ENCODE results near the gene NAA10.

The NAA10 gene

DNA sequence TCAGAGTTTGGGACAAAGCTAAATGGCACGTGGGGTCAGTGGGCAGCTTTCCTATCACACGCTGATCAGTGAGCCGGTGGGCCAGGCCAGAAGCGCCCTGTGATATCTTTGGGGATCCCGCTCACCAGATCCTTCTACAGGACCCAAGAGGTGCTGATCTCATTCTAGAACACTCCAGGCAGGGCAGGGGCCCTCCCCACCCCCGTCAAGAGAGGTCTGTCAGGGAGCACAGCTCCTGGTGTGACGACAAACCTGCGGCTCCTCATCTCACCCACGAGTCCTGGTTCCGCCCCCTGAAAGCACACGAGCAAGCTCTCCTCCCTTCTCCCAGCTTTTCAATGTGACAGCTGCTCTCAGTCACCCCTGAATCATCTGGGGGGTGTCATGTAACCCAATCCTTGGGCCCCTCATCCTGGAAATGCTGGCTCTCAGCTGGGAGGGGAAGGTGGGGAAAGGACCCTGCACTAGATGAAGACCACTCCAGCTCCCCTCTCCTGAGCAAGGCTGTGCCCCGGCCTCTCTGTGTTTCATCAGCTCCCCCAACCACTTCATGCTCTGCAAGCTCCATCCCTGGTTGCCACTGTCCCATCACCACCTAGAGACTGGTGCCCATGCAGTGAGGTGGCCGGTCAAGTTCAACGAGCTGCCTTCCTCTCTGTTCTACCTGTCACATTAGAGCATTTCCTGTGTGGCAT lies 32.2 kb upstream of the NAA10 start:
- no peak for DNase-seq (ENCODE audit: low spot score)

- no peak for DNase-seq (ENCODE audit: low spot score)
Observed at GRCh38 chrX:153966283-153966688, 31.4 kb upstream of the NAA10 start.

DNA sequence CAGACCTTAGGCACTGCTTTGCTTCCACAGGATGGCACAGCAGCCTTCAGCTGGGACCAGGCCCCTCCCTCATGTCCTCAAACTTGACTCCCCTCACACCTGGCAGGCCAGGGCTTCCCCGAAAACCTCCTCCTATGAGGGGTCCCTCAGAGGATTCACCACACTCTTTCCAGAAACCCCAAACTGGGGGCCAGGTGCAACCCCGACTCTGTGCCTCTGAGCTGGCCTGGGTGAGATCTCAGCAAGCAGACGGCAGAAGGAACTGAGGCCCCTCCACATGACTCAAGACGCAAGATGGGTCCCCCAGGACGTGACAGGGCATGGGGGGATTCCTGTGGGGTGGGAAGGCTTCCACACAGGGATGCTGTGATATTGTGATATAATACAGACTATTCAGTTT lies 30.6 kb upstream of the NAA10 start:
- DNase-seq (ENCODE audit: low spot score): no peak

DNA sequence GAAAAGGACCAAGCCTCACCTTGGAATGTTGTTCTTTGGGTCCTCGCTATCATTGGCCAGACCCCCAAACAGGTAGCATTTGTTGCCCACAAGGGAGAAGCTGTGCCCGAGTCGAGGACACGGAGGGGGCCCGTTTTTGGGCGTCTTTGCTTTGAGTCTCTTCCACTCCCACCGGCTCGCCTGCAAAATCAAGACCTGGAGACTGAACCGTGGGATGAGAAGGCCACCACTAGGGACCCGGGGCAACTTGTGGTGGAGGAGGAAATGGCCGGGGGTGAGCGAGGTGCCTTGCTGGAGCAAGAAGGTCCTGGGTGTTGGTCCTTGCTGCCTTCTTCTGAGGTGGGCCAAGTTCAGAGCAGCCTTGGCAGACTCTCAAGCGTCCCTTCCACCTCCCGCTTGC lies 29.3 kb upstream of the NAA10 start:
- DNase-seq (ENCODE audit: low spot score): no peak

GRCh38 chrX:153963546-153963945 lies 28.7 kb upstream of the NAA10 start:
- no peak for DNase-seq (ENCODE audit: low spot score)

GRCh38 chrX:153961292-153961691 lies 26.5 kb upstream of the NAA10 start:
- no peak for DNase-seq (ENCODE audit: low spot score)

GRCh38 chrX:153960786-153961185 lies 25.9 kb upstream of the NAA10 start:
- DNase-seq (ENCODE audit: low spot score): no peak

DNA sequence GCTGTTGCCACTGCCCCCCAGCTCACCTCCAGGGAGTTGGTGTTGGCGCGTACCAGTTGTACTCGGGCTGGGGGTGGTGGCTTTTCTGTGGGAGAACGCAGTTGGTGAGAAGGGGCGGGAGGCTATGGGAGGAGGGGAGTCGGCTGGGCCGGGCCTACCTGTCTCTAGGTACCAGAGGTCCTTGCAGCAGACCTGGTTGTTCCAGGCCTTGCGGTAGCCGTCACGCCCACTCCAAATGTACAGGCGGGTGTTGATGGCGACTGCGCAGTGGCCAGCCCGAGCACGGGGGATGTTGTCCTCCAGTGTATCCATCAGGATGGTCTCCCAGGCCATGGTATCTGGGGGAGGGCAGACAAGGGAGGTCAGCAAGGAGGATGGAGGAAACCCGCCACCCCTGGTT lies 25.2 kb upstream of the NAA10 start:
- DNase-seq (ENCODE audit: low spot score): no peak

GRCh38 chrX:153959649-153960048 lies 24.8 kb upstream of the NAA10 start:
- no peak for DNase-seq (ENCODE audit: low spot score)

DNA sequence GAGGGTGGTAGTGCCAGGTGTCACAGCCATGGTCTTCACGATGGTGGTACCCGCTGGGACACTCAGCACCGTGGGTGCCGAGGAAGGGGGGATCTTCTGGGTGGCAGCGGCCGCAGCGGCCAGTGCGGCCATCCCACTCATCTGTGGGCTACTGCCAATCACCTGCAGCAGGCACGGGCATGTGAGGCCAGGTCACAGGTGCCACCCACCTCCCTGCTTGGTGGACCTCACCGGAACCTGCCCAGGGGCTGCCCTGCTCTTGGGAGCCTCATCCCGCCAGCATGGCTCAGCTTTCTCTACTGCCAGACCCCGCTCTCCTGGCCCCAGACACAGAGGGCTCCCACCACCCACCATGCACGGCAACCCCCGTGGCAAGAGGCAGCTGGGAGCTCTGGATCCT lies 23.8 kb upstream of the NAA10 start:
- DNase-seq (ENCODE audit: low spot score): no peak

DNA sequence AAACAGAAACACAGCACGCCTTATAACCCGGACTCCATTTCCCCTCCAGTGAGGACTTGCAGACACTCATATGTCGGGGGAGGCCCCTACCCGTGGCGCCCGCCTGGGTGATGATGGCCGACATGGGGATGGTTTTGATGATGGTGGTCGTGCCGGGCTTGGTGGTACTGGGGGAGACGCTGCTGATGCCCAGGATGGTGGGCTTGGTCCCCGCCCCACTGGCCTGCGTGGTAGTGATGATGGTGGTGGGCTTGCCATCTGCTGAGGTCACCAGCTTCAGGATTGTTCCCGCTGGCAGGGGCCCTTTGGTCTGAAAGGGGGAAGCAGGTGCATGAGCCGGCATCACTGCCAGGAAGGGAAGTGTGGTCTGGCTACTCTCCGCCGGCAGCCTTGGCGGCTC lies 22.4 kb upstream of the NAA10 start:
- DNase-seq (ENCODE audit: low spot score): no peak

DNA sequence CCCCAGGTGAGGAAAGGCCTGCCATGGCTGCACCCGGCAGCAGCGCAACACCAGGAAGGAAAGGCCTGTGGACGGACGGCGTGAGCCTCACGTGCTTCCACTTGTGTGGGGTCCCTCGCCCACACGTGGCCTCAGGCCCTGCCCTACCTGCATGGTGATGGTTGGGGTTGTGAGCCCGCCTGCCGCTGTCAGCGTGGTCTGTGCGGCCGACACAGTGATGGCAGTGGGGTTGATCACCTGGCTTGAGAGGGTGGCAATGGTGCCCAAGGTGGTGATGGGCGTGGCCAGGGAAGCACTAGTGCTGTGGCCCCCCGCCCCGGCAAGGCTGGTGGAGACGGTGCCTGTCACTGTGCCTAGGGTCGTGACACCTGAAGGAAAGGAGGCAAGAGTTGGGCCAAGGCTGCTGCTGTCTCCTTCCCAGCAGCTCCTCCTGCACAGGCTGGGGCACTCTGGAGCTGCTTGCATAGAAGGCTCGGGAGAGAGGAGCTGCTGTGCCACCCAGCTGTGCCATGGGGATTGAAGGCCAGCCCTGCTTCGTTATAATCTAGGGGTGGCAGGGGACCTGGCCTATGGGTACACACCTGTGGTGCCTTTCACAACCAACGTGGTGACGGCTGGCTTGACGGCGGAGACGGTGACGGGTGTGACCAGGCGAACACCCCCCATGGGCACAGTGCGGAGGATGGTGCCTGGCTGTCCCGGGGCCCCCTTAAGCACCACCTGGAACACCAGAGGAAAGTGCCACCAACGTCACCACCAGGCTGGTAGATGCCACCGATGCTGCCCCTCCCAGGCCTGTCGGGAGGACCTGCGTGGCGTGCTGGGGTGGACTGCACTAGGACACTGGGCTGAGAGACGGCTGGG lies 21.4 kb upstream of the NAA10 start:
- DNase-seq (ENCODE audit: low spot score): no peak

DNA sequence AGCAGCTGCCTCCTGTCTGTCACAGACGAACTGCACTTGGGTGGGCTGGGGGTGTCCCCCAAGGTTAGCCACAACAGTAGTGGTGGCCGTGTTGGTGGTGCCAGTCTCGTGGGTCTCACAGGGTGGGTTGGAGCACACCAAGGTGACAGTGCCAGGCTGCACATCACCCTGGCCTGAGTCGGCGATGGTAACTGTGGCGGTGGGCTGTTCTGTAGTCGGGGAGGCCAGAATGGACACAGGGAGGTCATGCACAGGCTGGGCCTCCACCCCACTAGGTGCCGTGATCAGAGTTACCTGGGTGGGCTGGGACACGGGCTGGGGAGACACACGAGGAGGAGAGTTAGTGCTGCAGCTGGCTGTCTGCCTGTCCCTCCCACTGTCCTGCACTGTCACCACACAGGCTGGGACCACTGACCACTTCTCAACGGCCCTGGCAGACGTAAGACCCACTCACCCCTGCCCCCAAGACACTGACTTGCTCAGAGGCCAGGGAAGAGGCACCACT lies 20.4 kb upstream of the NAA10 start:
- DNase-seq (ENCODE audit: low spot score): no peak

GRCh38 chrX:153954558-153955227 lies 19.9 kb upstream of the NAA10 start:
- no peak for DNase-seq (ENCODE audit: low spot score)

GRCh38 chrX:153953892-153954557 lies 19.2 kb upstream of the NAA10 start:
- no peak for DNase-seq (ENCODE audit: low spot score)

DNA sequence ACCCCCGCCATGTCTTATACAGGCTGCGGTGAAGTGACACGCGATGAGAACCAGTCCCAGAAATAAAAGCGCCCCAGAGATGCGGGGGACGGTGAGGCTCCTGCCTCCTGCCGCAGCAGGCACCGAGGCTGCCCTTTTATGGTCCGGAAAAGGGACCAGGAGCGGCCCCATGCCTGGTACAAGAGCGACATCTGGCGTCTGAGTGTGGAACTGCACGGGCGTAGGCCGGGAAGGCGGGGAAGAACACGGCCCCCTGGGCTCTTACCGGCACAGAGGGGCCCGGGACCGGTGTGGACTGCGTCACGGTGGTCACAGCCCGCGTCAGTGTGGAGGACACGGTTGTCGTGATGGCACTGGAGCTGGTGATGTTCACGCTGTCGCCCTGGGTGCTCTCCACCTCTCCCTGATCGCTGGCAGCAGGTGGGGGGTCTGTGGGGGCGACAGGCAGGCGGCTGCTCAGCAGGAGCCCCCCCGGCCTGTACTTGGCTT lies 18.5 kb upstream of the NAA10 start:
- peak; percentile 80 for DNase-seq (ENCODE audit: low spot score)

DNA sequence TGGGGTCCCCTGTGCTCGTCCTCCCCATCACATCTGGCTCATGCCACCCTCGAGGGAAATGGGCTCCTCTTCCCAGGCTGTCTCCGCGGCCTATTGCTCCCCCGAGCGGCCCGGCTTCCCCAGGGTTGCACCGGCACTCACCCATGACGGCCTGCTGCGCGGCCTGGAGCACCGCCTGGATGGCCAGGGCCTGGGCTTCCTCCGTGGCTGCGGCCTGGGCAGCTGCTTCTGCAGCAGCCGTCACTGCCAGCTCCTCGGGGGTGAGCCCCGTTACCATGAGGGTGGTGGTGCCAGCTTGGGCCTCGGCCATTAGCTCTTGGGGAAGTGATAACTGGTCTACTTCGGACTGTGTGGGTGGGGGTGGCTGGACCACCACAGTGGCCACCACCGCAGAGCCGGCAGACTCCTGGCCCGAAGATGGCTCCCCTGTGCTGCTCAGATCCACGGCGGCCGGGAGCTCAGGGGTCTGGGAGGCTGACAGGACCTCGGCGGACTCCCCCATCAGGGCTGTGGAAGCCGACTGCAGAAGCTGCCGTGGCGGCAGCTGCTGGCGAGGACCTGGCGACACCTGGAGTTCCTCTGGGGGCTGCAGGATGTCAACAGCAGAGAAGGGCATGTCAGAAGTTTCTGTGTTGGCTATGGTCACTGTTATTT lies 17.7 kb upstream of the NAA10 start:
- no peak for DNase-seq (ENCODE audit: low spot score)

GRCh38 chrX:153951683-153952372 lies 17.0 kb upstream of the NAA10 start:
- DNase-seq (ENCODE audit: low spot score): no peak

DNA sequence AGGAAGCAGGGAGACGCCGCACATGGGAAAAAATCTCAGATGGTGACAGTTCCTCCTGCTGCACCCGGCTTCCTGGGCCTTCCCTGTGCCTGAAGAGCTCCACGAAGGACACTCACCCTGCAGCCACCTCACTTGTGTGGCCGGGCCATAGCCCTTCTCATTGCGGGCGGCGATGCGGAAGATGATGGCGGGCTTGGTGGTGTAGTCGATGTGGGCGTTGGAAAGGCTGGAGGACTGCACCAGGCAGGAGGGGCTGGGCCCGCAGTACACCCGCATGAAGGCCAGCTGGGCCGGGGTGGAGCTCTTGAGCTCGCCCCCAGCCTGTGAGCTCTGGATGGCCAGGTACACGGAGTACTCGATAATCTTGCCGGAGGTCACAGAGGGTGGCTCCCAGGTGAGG lies 15.3 kb upstream of the NAA10 start:
- no peak for DNase-seq (ENCODE audit: low spot score)

- no peak for DNase-seq (ENCODE audit: low spot score)
Observed at GRCh38 chrX:153948847-153949805, 14.3 kb upstream of the NAA10 start.
